Thyroid gland (tissue), 4 donors: ENCODE results near the gene ANGPTL8. TPM values are rescaled to one million over a fixed set of nuclear protein-coding genes. Genes with fewer than 3 reads are reported as not detected.

Experiments
- DNase-seq, 2 donors: peaks; one replicate each; pipeline ENCODE4 v3.0.0-alpha.2; 2019
- H3K27ac ChIP-seq, 3 donors: fragments of 200-600 bp; sonication (generic); 1 replicate in 2 of 3; 2 replicates in 1 of 3; pipeline ENCODE4 v1.5.1; 2016 to 2019; ENCODE audit warnings: mild to moderate bottlenecking in 1 of 3, moderate library complexity in 1 of 3
- H3K27me3 ChIP-seq: fragments of 200-600 bp; sonication (generic); one replicate; pipeline ENCODE4 v1.5.1; 2019
- H3K36me3 ChIP-seq, 2 donors: fragments of 200-600 bp; sonication (generic); one replicate each; pipeline ENCODE4 v1.5.1; 2016 to 2019
- H3K4me1 ChIP-seq, 2 donors: fragments of 200-600 bp; sonication (generic); one replicate each; pipeline ENCODE4 v1.5.1; 2017 to 2019
- H3K4me3 ChIP-seq, 3 donors: fragments of 200-600 bp; sonication (generic); replicated peaks in 1 of 3; 1 replicate in 2 of 3; 2 replicates in 1 of 3; pipeline ENCODE4 v1.5.1; 2016; ENCODE audit warnings: mild to moderate bottlenecking in 1 of 3
- H3K9me3 ChIP-seq: fragments of 200-600 bp; sonication (generic); one replicate; pipeline ENCODE4 v1.5.1; 2017
- CTCF ChIP-seq, 6 experiments: fragments of 200-600 bp in 3 of 6; fragments of 450-650 bp in 3 of 6; sonication (generic) in 3 of 6; IDR thresholded peaks; one replicate each; pipeline ENCODE4 v1.5.1; 2016 to 2019; ENCODE audit warnings: antibody characterized with exemption in 6 of 6, mild to moderate bottlenecking in 2 of 6, inconsistent platforms in 1 of 6, moderate library complexity in 1 of 6
- POLR2A ChIP-seq, 2 donors: fragments of 450-650 bp; IDR thresholded peaks; one replicate each; pipeline ENCODE4 v1.6.1; 2017; ENCODE audit warnings: antibody characterized with exemption in 2 of 2, mild to moderate bottlenecking in 2 of 2, moderate library complexity in 1 of 2
- WGBS, 2 donors: methylation state at CpG; one replicate each; pipeline ENCODE4 v1.1.5; 2017; 5-methylcytosine and 5-hydroxymethylcytosine counted together
- intact Hi-C: fragments of 100-400 bp; cut with DNase I; formaldehyde crosslinking; loops from one replicate; pipeline ENCODE4 v1.15.1; 2023
- total RNA-seq, 4 donors: library from RNA; depleted of rRNA; stranded (reverse); fragments of >200 nt; gene quantifications; one replicate each; pipeline ENCODE4 v1.2.3, GENCODE V29; 2016

The ANGPTL8 gene
- total RNA-seq, 4 donors from 2014 or later = 3.4 TPM; not detected in 3

DNA sequence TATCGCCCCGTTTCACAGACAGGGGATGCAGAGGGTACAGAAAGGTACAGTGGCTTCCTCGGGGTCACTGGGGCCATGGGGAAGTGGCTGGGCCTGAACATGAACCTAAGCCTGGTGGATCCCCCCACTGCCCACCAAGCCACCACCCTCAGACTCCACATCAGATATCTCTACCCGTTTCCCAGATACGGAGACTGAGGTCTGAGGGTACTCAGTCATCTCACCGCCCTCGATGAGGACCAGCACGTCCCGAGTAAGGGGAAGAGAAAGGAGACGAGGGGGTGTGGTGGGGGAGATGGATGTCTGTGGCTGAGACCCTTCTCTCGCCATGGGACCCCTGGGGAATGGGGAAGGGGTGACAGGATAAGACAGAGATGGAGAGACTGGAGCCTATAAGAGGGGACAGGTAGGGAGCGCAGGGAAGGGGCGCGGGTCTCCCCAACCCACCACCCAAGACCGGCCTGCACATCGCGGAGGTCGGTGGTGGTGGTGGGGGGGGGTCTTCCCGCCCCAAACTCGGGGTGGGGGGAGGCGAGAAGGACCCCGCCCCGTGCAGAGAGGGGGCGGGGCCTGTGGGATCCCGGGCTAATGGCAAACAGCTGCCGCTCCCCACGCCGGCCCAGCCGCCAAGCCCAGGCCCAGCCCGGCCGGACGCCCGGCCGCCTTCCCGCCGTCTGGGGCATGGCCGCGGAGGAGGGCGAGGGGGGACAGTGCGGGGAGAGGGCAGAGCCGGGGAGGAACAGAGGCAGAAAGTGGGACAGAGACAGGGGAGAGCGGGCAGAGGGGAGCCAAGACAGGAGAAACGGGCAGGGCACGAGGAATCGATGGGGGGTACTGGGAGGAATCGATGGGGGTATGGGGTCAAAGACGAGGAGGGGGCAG, 42.8 kb upstream of the ANGPTL8 start:
- Histone ChIP-seq H3K9me3 (no peaks in the 10 kb centered on the region), H3K27ac (peak overlapping the region; percentile 81 to 90 (median 85)), H3K27me3 (no peaks in the 10 kb centered on the region), H3K4me1 (peaks cover 27 to 47% of the 10 kb centered on the region in 2 donors), H3K36me3 (peaks cover 14 to 18% of the 10 kb centered on the region in 2 donors), H3K4me3 (peak overlapping the region; percentile 55 to 89 (median 83))
- 14 to 18% methylated on average over 41 to 45 of the region's 47 CpGs for WGBS, 2 donors
- intact Hi-C loops = no loop called here
- TF ChIP-seq CTCF (IDR thresholded peaks at IDR 0.05) (no peak), POLR2A (IDR thresholded peaks at IDR 0.05) (no peak)
- peak; percentile 38 to 42 for DNase-seq

DNA sequence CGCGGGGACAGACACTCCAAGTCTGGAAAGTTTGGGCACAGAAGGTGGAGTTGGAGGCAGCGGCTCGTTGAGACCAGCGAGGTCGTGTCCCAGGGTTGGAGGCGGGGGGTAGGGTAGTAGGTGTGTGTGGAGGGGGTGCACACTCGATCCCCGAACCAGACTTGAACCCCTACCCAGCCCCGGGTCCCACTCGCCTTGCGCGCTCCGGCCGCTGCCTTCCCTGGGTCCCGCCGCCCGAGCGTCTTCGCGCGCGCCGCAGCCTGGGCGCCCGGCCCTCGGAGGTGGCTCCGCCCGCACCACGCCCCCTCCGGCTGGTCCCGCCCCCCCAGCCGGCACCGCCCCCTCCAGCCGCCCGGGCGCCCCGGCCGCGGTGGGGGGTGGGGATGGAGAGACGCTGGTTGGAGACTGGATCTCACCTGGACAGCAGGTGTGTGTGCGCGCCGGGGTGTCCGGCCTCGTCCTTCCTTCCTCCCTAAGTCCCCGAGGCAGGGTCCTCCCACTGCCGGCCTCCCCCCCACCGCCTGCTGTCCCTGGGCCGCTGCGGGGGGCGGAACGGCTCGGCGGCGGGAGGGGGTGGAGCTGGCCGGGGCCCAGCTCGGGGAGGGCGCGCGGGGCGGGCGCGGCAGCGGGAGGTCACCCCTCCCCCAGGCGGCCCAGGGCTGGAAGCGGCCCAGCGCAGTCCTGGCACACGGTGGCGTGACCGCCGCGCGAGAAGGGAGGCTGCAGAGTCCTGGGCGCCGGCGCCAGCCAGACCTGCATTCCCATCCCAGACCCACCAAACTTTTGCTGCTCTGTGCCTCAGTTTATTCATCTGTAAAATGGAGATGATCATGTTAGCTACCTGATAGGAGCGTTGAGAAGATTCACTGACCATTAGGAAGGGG, 41.9 kb upstream of the ANGPTL8 start, which contains the start of gene KANK2:
TSS of gene KANK2 (minus strand) at position 255 of the 884 bp plus-strand sequence. CDS start 3,034 bp downstream, outside the sequence.
- 3 to 4% methylated on average over 13 to 28 of the region's 78 CpGs for WGBS, 2 donors
- peaks cover 13 to 21% of the 10 kb centered on the region in 2 donors for H3K36me3 ChIP-seq
- intact Hi-C loops = no loop called here

DNA sequence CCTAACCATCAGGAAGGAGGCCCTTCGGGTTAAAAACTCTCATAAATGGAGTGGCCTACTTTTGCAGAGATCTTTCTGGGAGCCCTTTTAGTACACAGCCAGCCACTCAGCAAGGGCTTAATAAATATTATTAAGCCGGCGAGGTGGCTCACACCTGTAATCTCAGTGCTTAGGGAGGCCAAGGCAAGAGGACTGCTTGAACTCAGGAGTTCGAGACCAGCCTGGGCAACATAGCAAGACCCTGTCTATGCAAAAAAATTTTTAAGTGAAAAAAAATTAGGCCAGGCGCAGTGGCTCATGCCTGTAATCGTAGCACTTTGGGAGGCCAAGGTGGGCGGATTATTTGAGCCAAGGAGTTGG, 41.3 kb upstream of the ANGPTL8 start:
- WGBS, 2 donors = 82% methylated on average over 7 of the region's 7 CpGs
- Histone ChIP-seq H3K36me3 (peaks cover 7 to 15% of the 10 kb centered on the region in 2 donors), H3K27ac (peak overlapping the region; percentile 85 to 96 (median 90)), H3K4me1 (peaks cover 23 to 40% of the 10 kb centered on the region in 2 donors), H3K9me3 (no peaks in the 10 kb centered on the region), H3K4me3 (no peak overlapping the region), H3K27me3 (no peaks in the 10 kb centered on the region)
- intact Hi-C loops = no loop called here
- no peak for DNase-seq
- TF ChIP-seq CTCF (IDR thresholded peaks at IDR 0.05) (no peak), POLR2A (IDR thresholded peaks at IDR 0.05) (no peak)

More for the DNA sequence above, 41.9 kb upstream of the ANGPTL8 start, which contains the start of gene KANK2:
- Histone ChIP-seq H3K4me1 (peaks cover 23 to 42% of the 10 kb centered on the region in 2 donors), H3K27ac (peak within 1 kb of the TSS; percentile 85 to 96 (median 90)), H3K27me3 (no peaks in the 10 kb centered on the region), H3K9me3 (no peaks in the 10 kb centered on the region), H3K4me3 (peak within 1 kb of the TSS; percentile 55 to 89 (median 83))
- TF ChIP-seq CTCF (IDR thresholded peaks at IDR 0.05) (peak in 2 of 6 experiments; percentile 11 to 17), POLR2A (IDR thresholded peaks at IDR 0.05) (peak; percentile 65 to 88)
- peak; percentile 96 to 98 for DNase-seq

DNA sequence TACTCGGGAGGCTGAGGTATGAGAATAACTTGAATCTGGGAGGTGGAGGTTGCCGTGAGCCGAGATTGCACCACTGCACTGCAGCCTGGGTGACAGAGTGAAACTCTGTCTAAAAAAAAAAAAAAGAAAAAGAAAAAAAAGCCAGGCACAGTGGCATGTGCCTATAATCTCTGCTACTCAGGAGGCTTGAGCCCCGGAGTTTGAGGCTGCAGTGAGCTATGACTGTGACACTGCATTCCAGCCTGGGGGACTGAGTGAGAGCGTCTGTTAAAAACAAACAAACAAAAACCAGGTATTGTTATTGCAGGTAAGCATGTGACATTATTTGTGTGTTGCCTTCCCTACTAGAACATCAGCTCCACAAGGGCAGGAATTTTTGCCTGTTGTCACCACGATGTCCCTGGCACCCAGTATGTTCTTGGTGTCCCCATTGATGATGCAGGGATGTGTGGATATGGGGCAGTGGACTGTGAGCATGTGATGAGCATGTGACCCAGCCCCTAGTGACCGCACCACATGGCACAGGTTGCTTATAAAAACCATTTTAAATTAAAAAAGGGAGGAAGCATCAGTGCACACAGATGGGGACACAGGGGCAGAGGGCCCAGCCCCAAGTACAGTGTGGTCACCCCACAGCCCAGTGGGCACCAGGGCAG, 40.5 kb upstream of the ANGPTL8 start:
- Histone ChIP-seq H3K4me3 (no peak overlapping the region), H3K27me3 (no peaks in the 10 kb centered on the region), H3K4me1 (peaks cover 28 to 47% of the 10 kb centered on the region in 2 donors), H3K9me3 (no peaks in the 10 kb centered on the region), H3K36me3 (peaks cover 1 to 8% of the 10 kb centered on the region in 2 donors), H3K27ac (peak overlapping the region; percentile 85 to 96 (median 90))
- intact Hi-C loops = no loop called here
- 61 to 72% methylated on average over 7 of the region's 7 CpGs for WGBS, 2 donors
- DNase-seq = peak; percentile 46 to 67
- TF ChIP-seq CTCF (IDR thresholded peaks at IDR 0.05) = no peak
- TF ChIP-seq POLR2A (IDR thresholded peaks at IDR 0.05) = peak in 1 of 2 donors; percentile 22
